ENCODE data around the gene IL22.

IL22 gene

GRCh38 chr12:68245180-68246021 is 8.0 kb downstream of the IL22 start (continued):
- TF ChIP-seq PRDM4 (tag by site-specific recombination; IDR thresholded peaks at IDR 0.05), result peak; percentile 75
- peak; percentile 76; the same call in 1 of the 2 replicates for TF ChIP-seq ZFP69B (tag by site-specific recombination; IDR thresholded peaks at IDR 0.05)
- TF ChIP-seq MEIS1 (CRISPR knock-in tag; IDR thresholded peaks at IDR 0.05; ENCODE audit: borderline replicate concordance), result no peak
- TF ChIP-seq PRDM1 (tag by site-specific recombination; IDR thresholded peaks at IDR 0.05), result peak; percentile 79
- TF ChIP-seq ZNF692 (tag by site-specific recombination; IDR thresholded peaks at IDR 0.05), result peak; percentile 96
- TF ChIP-seq ZNF335 (tag by site-specific recombination; conservative IDR thresholded peaks at IDR 0.05), result peak; percentile 75
- peak; percentile 23; the same call in 1 of the 2 replicates for TF ChIP-seq IKZF3 (tag by site-specific recombination; IDR thresholded peaks at IDR 0.05)
- TF ChIP-seq ZNF423 (tag by site-specific recombination; IDR thresholded peaks at IDR 0.05), result peak; percentile 81; the same call in 1 of the 2 replicates
- no peak for TF ChIP-seq ZNF175 (tag by site-specific recombination; IDR thresholded peaks at IDR 0.05)
- TF ChIP-seq GLIS1 (tag by site-specific recombination; IDR thresholded peaks at IDR 0.05), result peak; percentile 24; the same call in 1 of the 2 replicates

GRCh38 chr12:68242777-68243176 is 10.6 kb downstream of the IL22 start:
- no peak for TF ChIP-seq ZNF529 (tag by site-specific recombination; IDR thresholded peaks at IDR 0.05; ENCODE audit: insufficient replicate concordance)
- TF ChIP-seq EGR2 (tag by site-specific recombination; IDR thresholded peaks at IDR 0.05; ENCODE audit: low read depth), result 0 out of 2 replicates have a peak, but pooled peaks have one; percentile 9
- no peak overlapping the region for H3K4me3 ChIP-seq (ENCODE audit: low read depth, low read length)
- H3K27ac ChIP-seq (ENCODE audit: extremely low read depth, low read depth, low read length), result no peak overlapping the region
- CTCF ChIA-PET, result no interaction called here
- POLR2A ChIA-PET, result no interaction called here
- H3K4me1 ChIP-seq (ENCODE audit: control insufficient read depth, insufficient read depth, low read length), result peaks cover 12% of the 10 kb centered on the region
- no peaks in the 10 kb centered on the region for H3K36me3 ChIP-seq (ENCODE audit: control insufficient read depth in 2 of 2, insufficient read depth in 1 of 2, low read length in 2 of 2)
- no peaks in the 10 kb centered on the region for H3K9me3 ChIP-seq (ENCODE audit: control insufficient read depth, insufficient read depth, low read depth, low read length)

GRCh38 chr12:68240975-68241374 is 12.4 kb downstream of the IL22 start:
- no peak overlapping the region for H3K4me3 ChIP-seq (ENCODE audit: low read depth, low read length)
- ChIA-PET CTCF (interaction anchor here (0.7 to 0.8 kb wide), 2 partner anchors 47 to 83 kb away, joined by 3 to 4 read pairs; no protein-coding TSS in a partner anchor), POLR2A (no interaction called here)
- H3K9me3 ChIP-seq (ENCODE audit: control insufficient read depth, insufficient read depth, low read depth, low read length), result no peaks in the 10 kb centered on the region
- H3K27ac ChIP-seq (ENCODE audit: extremely low read depth, low read depth, low read length), result no peak overlapping the region
- TF ChIP-seq ZBTB49 (tag by site-specific recombination; IDR thresholded peaks at IDR 0.05; ENCODE audit: low read depth) (no peak), ZNF391 (tag by site-specific recombination; IDR thresholded peaks at IDR 0.05; ENCODE audit: borderline replicate concordance, low read depth) (no peak), ZNF521 (tag by site-specific recombination; IDR thresholded peaks at IDR 0.05) (no peak), ZNF544 (tag by site-specific recombination; IDR thresholded peaks at IDR 0.05) (no peak)
- no peaks in the 10 kb centered on the region for H3K36me3 ChIP-seq (ENCODE audit: control insufficient read depth in 2 of 2, insufficient read depth in 1 of 2, low read length in 2 of 2)
- peaks cover 9% of the 10 kb centered on the region for H3K4me1 ChIP-seq (ENCODE audit: control insufficient read depth, insufficient read depth, low read length)
